ENCODE measurements around the gene UQCRQ.

DNA sequence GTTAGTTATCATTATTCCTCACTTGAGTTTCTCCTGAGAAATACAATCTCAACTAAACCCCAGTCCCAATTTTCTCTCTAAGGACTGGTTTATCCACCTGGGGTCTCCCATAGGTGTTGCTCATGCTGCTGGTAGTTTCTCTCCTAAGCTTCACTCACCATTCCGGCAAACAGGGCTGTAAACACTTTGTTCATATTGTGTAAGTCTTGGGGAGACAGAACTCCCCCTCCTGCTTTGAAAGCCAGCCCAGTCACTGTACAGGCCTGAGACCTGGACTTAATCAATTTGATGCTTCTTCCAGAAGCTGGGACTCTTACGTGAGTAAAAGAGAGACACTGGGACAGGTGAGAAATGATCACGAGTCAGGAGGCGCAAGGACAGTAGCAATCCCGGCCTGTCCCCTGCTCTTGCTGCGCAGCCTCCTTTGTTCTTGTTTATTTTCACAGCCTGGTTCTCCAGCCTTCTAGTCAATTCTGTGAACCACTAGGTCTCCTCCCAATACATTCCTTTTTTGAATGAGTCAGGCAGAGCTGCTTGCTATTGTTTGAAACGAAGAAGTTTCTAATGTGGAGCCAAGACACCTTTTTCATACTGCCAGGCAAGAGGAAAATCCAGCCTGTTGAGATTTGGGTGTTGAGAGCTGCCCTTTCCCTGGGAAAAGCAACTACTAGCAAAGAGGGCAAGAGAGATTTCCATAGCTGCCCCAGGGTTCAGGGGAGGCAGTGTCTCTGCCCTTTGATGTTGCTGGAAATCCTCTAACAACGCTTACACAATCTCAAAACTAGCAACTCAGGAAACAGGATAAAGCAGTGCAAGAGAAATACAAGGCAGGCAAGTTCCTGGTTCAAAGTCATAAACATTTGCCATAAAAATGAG, 26.8 kb upstream of the UQCRQ start:
- TF ChIP-seq CSDC2 (CRISPR knock-in tag; IDR thresholded peaks at IDR 0.05), result no peak
- TF ChIP-seq, protein P1, sequence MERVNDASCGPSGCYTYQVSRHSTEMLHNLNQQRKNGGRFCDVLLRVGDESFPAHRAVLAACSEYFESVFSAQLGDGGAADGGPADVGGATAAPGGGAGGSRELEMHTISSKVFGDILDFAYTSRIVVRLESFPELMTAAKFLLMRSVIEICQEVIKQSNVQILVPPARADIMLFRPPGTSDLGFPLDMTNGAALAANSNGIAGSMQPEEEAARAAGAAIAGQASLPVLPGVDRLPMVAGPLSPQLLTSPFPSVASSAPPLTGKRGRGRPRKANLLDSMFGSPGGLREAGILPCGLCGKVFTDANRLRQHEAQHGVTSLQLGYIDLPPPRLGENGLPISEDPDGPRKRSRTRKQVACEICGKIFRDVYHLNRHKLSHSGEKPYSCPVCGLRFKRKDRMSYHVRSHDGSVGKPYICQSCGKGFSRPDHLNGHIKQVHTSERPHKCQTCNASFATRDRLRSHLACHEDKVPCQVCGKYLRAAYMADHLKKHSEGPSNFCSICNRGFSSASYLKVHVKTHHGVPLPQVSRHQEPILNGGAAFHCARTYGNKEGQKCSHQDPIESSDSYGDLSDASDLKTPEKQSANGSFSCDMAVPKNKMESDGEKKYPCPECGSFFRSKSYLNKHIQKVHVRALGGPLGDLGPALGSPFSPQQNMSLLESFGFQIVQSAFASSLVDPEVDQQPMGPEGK (CRISPR knock-in tag; IDR thresholded peaks at IDR 0.05; ENCODE audit: borderline replicate concordance), result no peak
- no peak for TF ChIP-seq ISL1 (CRISPR knock-in tag; IDR thresholded peaks at IDR 0.05)
- no peak for TF ChIP-seq ZFP3 (CRISPR knock-in tag; IDR thresholded peaks at IDR 0.05)
- TF ChIP-seq, protein P2, sequence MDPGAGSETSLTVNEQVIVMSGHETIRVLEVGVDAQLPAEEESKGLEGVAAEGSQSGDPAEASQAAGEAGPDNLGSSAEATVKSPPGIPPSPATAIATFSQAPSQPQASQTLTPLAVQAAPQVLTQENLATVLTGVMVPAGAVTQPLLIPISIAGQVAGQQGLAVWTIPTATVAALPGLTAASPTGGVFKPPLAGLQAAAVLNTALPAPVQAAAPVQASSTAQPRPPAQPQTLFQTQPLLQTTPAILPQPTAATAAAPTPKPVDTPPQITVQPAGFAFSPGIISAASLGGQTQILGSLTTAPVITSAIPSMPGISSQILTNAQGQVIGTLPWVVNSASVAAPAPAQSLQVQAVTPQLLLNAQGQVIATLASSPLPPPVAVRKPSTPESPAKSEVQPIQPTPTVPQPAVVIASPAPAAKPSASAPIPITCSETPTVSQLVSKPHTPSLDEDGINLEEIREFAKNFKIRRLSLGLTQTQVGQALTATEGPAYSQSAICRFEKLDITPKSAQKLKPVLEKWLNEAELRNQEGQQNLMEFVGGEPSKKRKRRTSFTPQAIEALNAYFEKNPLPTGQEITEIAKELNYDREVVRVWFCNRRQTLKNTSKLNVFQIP (CRISPR knock-in tag; IDR thresholded peaks at IDR 0.05; ENCODE audit: borderline replicate concordance, low read depth), result no peak
- TF ChIP-seq ZNF70 (CRISPR knock-in tag; IDR thresholded peaks at IDR 0.05), result no peak
- TF ChIP-seq ESRRG (CRISPR knock-in tag; IDR thresholded peaks at IDR 0.05), result no peak
- TF ChIP-seq, protein P3, sequence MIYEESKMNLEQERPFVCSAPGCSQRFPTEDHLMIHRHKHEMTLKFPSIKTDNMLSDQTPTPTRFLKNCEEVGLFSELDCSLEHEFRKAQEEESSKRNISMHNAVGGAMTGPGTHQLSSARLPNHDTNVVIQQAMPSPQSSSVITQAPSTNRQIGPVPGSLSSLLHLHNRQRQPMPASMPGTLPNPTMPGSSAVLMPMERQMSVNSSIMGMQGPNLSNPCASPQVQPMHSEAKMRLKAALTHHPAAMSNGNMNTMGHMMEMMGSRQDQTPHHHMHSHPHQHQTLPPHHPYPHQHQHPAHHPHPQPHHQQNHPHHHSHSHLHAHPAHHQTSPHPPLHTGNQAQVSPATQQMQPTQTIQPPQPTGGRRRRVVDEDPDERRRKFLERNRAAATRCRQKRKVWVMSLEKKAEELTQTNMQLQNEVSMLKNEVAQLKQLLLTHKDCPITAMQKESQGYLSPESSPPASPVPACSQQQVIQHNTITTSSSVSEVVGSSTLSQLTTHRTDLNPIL (CRISPR knock-in tag; IDR thresholded peaks at IDR 0.05; ENCODE audit: low read depth), result no peak
- no peak for TF ChIP-seq ZC3H10 (CRISPR knock-in tag; IDR thresholded peaks at IDR 0.05)
- no peak for TF ChIP-seq ZNF565 (CRISPR knock-in tag; conservative IDR thresholded peaks at IDR 0.05; ENCODE audit: low read depth)
- TF ChIP-seq RARB (CRISPR knock-in tag; IDR thresholded peaks at IDR 0.05), result no peak
- no peak for TF ChIP-seq ARNTL (CRISPR knock-in tag; IDR thresholded peaks at IDR 0.05; ENCODE audit: borderline replicate concordance, low read depth)

All from SK-N-SH treated with all-trans-retinoic acid at 6 μM for 48 hours (cell line).